Tongue (tissue), 2 donors: ENCODE measurements around the gene FBXO28. TPM values are rescaled to one million over a fixed set of nuclear protein-coding genes. Genes with fewer than 3 reads are reported as not detected.
"Not testable (repeated sequence)": the region's sequence is repeated elsewhere in the genome, so short reads cannot be mapped to it uniquely, and the experiment has no call there.

Experiments
- DNase-seq: peaks from one replicate; pipeline ENCODE4 v3.0.0-alpha.2; 2015
- total RNA-seq: library from RNA; depleted of rRNA; stranded (reverse); fragments of >200 nt; gene quantifications from one replicate; pipeline ENCODE4 v1.2.3, GENCODE V29; 2014

Gene FBXO28
- total RNA-seq: 31.0 TPM

GRCh38 chr1:224113918-224114786 is at the start of gene FBXO28:
Gene FBXO28 (plus strand): TSS chr1:224114111. CDS start chr1:224114130, 19 bp downstream.
- peak; percentile 98 for DNase-seq

GRCh38 chr1:224064150-224064549 is 49.8 kb upstream of the FBXO28 start:
- DNase-seq: no peak

GRCh38 chr1:224065455-224065854 is 48.5 kb upstream of the FBXO28 start:
- DNase-seq: no peak

GRCh38 chr1:224067207-224067606 is 46.7 kb upstream of the FBXO28 start:
- DNase-seq: no peak

GRCh38 chr1:224067621-224068457 is 46.1 kb upstream of the FBXO28 start:
- DNase-seq: no peak

- no peak for DNase-seq
Observed at GRCh38 chr1:224068458-224069072, 45.3 kb upstream of the FBXO28 start.

GRCh38 chr1:224069138-224069537 is 44.8 kb upstream of the FBXO28 start:
- no peak for DNase-seq

GRCh38 chr1:224070521-224070920 is 43.4 kb upstream of the FBXO28 start:
- DNase-seq: no peak

GRCh38 chr1:224076407-224076806 is 37.5 kb upstream of the FBXO28 start:
- DNase-seq: no peak

GRCh38 chr1:224079644-224080043 is 34.3 kb upstream of the FBXO28 start:
- DNase-seq: not testable (repeated sequence)

- DNase-seq: no peak
Observed at GRCh38 chr1:224080115-224080774, 33.7 kb upstream of the FBXO28 start.

- no peak for DNase-seq
Observed at GRCh38 chr1:224081604-224082003, 32.3 kb upstream of the FBXO28 start.

- no peak for DNase-seq
Observed at GRCh38 chr1:224082146-224082545, 31.8 kb upstream of the FBXO28 start.

GRCh38 chr1:224084867-224085266 is 29.0 kb upstream of the FBXO28 start:
- no peak for DNase-seq

GRCh38 chr1:224085421-224086108 is 28.3 kb upstream of the FBXO28 start:
- no peak for DNase-seq

- no peak for DNase-seq
Observed at GRCh38 chr1:224087286-224087794, 26.6 kb upstream of the FBXO28 start.

GRCh38 chr1:224089583-224089982 is 24.3 kb upstream of the FBXO28 start:
- no peak for DNase-seq

GRCh38 chr1:224090116-224090515 is 23.8 kb upstream of the FBXO28 start:
- DNase-seq: no peak

GRCh38 chr1:224092111-224092510 is 21.8 kb upstream of the FBXO28 start:
- DNase-seq: no peak

- DNase-seq: no peak
Observed at GRCh38 chr1:224092601-224093000, 21.3 kb upstream of the FBXO28 start.

GRCh38 chr1:224095339-224095738 is 18.6 kb upstream of the FBXO28 start:
- DNase-seq: no peak
